HG03442 (cell line): ENCODE measurements around the gene EXOC6B.

Source experiments
- ATAC-seq: cut with Tn5 transposase; IDR thresholded peaks from one replicate; pipeline ENCODE4 v1.9.1; 2021; ENCODE audit warnings: mild to moderate bottlenecking, moderate library complexity; ENCODE audit not compliant: unreplicated experiment

Gene EXOC6B

GRCh38 chr2:72128059-72128842, 697.6 kb downstream of the EXOC6B start:
- ATAC-seq, result no peak

GRCh38 chr2:72127401-72128058, 698.3 kb downstream of the EXOC6B start:
- ATAC-seq, result no peak

GRCh38 chr2:72126186-72127100, 699.4 kb downstream of the EXOC6B start:
- no peak for ATAC-seq
